Mesendoderm (in vitro differentiated cells): ENCODE measurements around the gene SH3RF1.

Experiments
- DNase-seq: peaks from one replicate; pipeline ENCODE4 v3.0.0; 2013
- H2AK5ac ChIP-seq: 2 replicates; pipeline ENCODE4 v1.6.1; 2013; ENCODE audit warnings: low read length, inconsistent platforms
- H2BK120ac ChIP-seq: 2 replicates; pipeline ENCODE4 v1.6.1; 2013; ENCODE audit warnings: low read depth, mild to moderate bottlenecking, low read length, moderate library complexity, mixed read lengths
- H2BK15ac ChIP-seq: replicated peaks from 2 replicates; pipeline ENCODE4 v1.6.1; 2013; ENCODE audit warnings: low read depth, mild to moderate bottlenecking, moderate library complexity
- H2BK5ac ChIP-seq: 2 replicates; pipeline ENCODE4 v1.6.1; 2013; ENCODE audit warnings: low read length, inconsistent platforms
- H3K18ac ChIP-seq: 2 replicates; pipeline ENCODE4 v1.6.1; 2013; ENCODE audit warnings: mild to moderate bottlenecking, low read length, mixed read lengths
- H3K23ac ChIP-seq: one replicate; pipeline ENCODE4 v1.6.1; 2013; ENCODE audit warnings: low read length
- H3K27ac ChIP-seq: 2 replicates; pipeline ENCODE4 v1.5.1; 2013; ENCODE audit warnings: low read depth, mild to moderate bottlenecking, inconsistent platforms, low read length, moderate library complexity
- H3K27me3 ChIP-seq: 2 replicates; pipeline ENCODE4 v1.6.1; 2013; ENCODE audit warnings: low read length, control low read depth, mild to moderate bottlenecking, inconsistent platforms; ENCODE audit not compliant: insufficient read depth, poor library complexity
- H3K36me3 ChIP-seq: 2 replicates; pipeline ENCODE4 v1.6.1; 2013; ENCODE audit warnings: low read length, inconsistent platforms; ENCODE audit not compliant: control insufficient read depth, insufficient read depth
- H3K4ac ChIP-seq: one replicate; pipeline ENCODE4 v1.6.1; 2013; ENCODE audit warnings: low read depth, mild to moderate bottlenecking, low read length, moderate library complexity
- H3K4me1 ChIP-seq: 2 replicates; pipeline ENCODE4 v1.6.1; 2013; ENCODE audit warnings: low read depth, low read length, inconsistent platforms; ENCODE audit not compliant: control insufficient read depth
- H3K4me2 ChIP-seq: 2 replicates; pipeline ENCODE4 v1.6.1; 2013; ENCODE audit warnings: low read length
- H3K4me3 ChIP-seq: 2 replicates; pipeline ENCODE4 v1.5.1; 2013; ENCODE audit warnings: mild to moderate bottlenecking, low read length
- H3K56ac ChIP-seq: one replicate; pipeline ENCODE4 v1.6.1; 2013; ENCODE audit warnings: low read length
- H3K79me1 ChIP-seq: 2 replicates; pipeline ENCODE4 v1.6.1; 2013; ENCODE audit warnings: low read length, inconsistent platforms
- H3K79me2 ChIP-seq: 2 replicates; pipeline ENCODE4 v1.6.1; 2013; ENCODE audit warnings: mild to moderate bottlenecking, low read length; ENCODE audit not compliant: control insufficient read depth, insufficient read depth
- H3K9ac ChIP-seq: 2 replicates; pipeline ENCODE4 v1.6.1; 2013; ENCODE audit warnings: low read length, inconsistent platforms
- H4K5ac ChIP-seq: one replicate; pipeline ENCODE4 v1.6.1; 2013; ENCODE audit warnings: low read length
- H4K8ac ChIP-seq: one replicate; pipeline ENCODE4 v1.6.1; 2013; ENCODE audit warnings: low read depth, mild to moderate bottlenecking, control low read depth, low read length, moderate library complexity
- WGBS: extraction: QIAGEN DNeasy Blood & Tissue Kit; methylation state at CpG from one replicate; pipeline ENCODE4 v1.1.7; 2013; ENCODE audit warnings: low lambda C conversion rate, missing lambda C conversion rate; ENCODE audit not compliant: insufficient coverage; ENCODE audit errors: extremely low coverage; 5-methylcytosine and 5-hydroxymethylcytosine counted together

The SH3RF1 gene

DNA sequence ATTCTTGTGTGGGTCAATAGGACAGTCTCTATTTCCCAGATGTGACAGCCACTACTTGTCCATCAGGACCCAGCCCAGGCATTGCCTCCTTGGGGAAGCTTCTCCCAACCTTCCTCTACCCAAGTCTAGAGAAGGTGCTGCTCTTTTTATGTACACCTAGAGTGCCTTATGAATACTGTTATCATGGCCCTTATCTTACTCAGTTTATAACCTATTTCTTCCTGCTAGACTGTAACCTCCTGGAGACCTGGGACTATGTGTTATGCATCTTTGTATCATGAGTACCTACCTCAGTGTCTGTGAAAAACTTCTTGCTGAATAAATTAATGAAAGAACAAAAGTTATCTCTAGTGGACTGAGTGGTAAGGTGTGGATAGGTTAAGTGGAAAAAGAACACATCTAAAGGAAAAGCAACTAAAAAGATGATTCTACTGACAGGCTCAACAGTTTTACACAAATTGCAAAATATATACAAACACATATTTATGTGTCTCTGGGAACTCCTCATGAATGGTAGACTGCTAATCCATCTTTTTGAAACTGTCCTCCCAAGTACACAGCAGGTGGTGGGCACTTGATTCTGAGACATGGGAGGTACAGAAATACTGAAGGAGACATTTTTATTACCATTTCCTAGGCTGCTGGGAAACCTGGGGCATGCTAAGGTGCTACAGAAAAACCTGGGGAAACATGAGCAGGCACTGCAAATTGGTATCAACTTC lies 106.6 kb downstream of the SH3RF1 start:
- H3K4me3 ChIP-seq: no peak overlapping the region
- H3K23ac ChIP-seq: no peak overlapping the region
- no peaks in the 10 kb centered on the region for H3K4me1 ChIP-seq
- H2BK5ac ChIP-seq: no peak overlapping the region
- no peak overlapping the region for H4K5ac ChIP-seq
- H3K4me2 ChIP-seq: no peak overlapping the region
- no peak for DNase-seq
- no peak overlapping the region for H3K27ac ChIP-seq
- H3K36me3 ChIP-seq: no peaks in the 10 kb centered on the region
- no peak overlapping the region for H2BK120ac ChIP-seq
- peaks cover 8% of the 10 kb centered on the region for H3K79me1 ChIP-seq
- no peak overlapping the region for H3K18ac ChIP-seq
- H4K8ac ChIP-seq: no peak overlapping the region
- H3K9ac ChIP-seq: no peak overlapping the region
- no peak overlapping the region for H3K56ac ChIP-seq
- no peaks in the 10 kb centered on the region for H3K27me3 ChIP-seq
- no peaks in the 10 kb centered on the region for H3K79me2 ChIP-seq
- no peak overlapping the region for H2BK15ac ChIP-seq
- H2AK5ac ChIP-seq: no peak overlapping the region
- no peak overlapping the region for H3K4ac ChIP-seq

DNA sequence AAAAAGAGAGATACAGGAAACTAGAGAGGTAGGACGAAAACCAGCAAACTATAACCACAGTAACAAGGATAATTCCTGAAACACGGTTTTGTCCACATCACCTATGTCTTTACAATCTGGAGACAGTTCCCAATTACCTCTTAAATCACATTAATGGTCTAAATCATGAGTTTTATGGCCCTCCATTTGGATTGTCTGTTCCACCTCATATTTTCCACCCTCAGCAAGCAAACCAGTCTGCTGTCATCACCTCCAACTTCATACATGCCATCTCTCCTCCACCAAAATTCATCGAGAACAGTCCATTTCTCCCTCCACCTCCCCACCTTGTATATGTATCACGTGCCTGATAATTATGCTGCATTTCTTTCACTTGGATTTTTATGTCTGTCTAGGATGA lies 107.3 kb downstream of the SH3RF1 start:
- Histone ChIP-seq H3K4me1 (no peaks in the 10 kb centered on the region), H3K56ac (no peak overlapping the region), H3K4me3 (no peak overlapping the region), H4K8ac (no peak overlapping the region), H3K9ac (no peak overlapping the region), H3K79me1 (peaks cover 8% of the 10 kb centered on the region), H3K4me2 (no peak overlapping the region), H3K4ac (no peak overlapping the region), H3K18ac (no peak overlapping the region), H3K79me2 (no peaks in the 10 kb centered on the region), H2BK5ac (no peak overlapping the region), H2AK5ac (no peak overlapping the region), H3K27ac (no peak overlapping the region), H3K36me3 (no peaks in the 10 kb centered on the region), H2BK120ac (no peak overlapping the region), H4K5ac (no peak overlapping the region), H3K27me3 (no peaks in the 10 kb centered on the region), H3K23ac (no peak overlapping the region), H2BK15ac (no peak overlapping the region)
- no CpG with 5 or more reads among the region's 4 CpGs for WGBS
- no peak for DNase-seq

DNA sequence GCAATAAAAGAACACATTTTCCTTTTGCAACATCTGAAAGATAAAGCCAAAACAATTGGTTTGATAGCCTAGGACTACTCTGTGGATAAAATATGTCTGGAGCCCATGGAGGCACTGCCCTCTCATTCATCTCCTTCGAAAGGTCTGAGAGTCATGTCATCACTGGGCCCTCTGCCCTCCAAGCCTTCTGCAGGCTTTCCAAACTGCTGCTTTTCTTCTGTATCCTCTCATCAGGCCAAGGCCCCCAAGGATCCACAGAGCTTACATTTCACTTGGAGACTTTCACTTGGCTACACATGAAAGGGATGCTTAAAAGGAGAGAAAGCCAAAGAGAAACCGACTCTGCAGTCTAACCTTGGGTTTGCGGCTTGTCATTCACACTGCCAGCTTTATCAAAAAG lies 109.9 kb downstream of the SH3RF1 start:
- DNase-seq: no peak

DNA sequence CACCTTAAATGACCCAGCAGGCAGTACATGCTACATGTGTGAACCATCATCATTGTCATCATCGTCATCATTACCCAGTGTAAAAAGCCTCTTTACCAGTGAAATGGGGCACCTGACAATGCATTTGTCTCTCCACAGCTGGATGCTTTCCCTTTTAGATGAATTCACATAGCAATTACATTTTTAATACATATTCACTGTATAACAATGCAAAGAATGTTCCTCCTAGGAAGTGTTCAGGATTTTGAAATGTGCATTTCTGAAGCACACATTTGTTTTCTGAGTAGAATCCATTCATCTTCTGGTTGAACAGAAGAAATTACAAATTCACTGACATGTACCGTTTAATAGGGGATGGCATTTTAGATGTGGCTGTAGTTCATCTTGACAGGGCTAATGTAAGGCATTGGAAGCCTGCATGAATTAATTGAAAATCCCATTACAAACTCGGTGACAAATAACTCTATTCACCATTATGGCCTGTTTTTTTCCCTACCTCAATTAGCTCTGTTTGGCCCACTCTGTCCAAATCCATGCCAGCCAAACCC lies 111.1 kb downstream of the SH3RF1 start:
- Histone ChIP-seq H3K4me2 (no peak overlapping the region), H2AK5ac (no peak overlapping the region), H4K5ac (no peak overlapping the region), H3K27ac (no peak overlapping the region), H2BK5ac (no peak overlapping the region), H3K56ac (no peak overlapping the region), H3K4me1 (no peaks in the 10 kb centered on the region), H4K8ac (no peak overlapping the region), H3K4me3 (no peak overlapping the region), H3K18ac (no peak overlapping the region), H3K27me3 (no peaks in the 10 kb centered on the region), H2BK120ac (no peak overlapping the region), H3K4ac (no peak overlapping the region), H3K36me3 (peaks cover 2% of the 10 kb centered on the region), H3K9ac (no peak overlapping the region), H3K23ac (no peak overlapping the region), H2BK15ac (no peak overlapping the region), H3K79me1 (peaks cover 12% of the 10 kb centered on the region), H3K79me2 (no peaks in the 10 kb centered on the region)
- DNase-seq: no peak
- no CpG with 5 or more reads among the region's 3 CpGs for WGBS

More for the DNA sequence above, 109.9 kb downstream of the SH3RF1 start:
- Histone ChIP-seq H3K27ac (no peak overlapping the region), H3K9ac (no peak overlapping the region), H2BK120ac (no peak overlapping the region), H3K4me2 (no peak overlapping the region), H2AK5ac (no peak overlapping the region), H3K4me3 (no peak overlapping the region), H2BK15ac (no peak overlapping the region), H3K18ac (no peak overlapping the region), H3K36me3 (peaks cover 2% of the 10 kb centered on the region), H3K79me1 (peaks cover 12% of the 10 kb centered on the region), H4K8ac (no peak overlapping the region), H3K23ac (no peak overlapping the region), H3K4me1 (no peaks in the 10 kb centered on the region), H2BK5ac (no peak overlapping the region), H4K5ac (no peak overlapping the region), H3K27me3 (no peaks in the 10 kb centered on the region), H3K4ac (no peak overlapping the region), H3K56ac (no peak overlapping the region), H3K79me2 (no peaks in the 10 kb centered on the region)
- WGBS: no CpG with 5 or more reads among the region's 3 CpGs

DNA sequence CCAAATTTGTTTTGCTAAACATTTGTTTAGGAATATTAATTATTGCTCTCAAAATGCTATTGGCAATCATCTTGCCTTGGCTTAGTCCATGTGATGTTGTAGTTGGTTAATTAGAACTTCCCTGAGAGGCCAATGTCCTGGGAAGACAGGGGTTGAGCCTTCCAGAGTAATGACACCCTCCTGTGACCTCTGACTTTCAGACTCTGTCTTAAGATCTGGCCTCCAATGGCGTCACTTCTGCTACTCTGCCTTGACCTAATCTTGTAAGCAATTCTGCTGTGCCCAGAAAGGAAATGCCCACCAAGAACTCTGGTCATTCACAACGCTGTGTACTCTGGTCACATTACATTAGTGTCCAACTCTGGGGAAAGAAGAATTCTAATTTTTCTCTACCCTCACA lies 111.9 kb downstream of the SH3RF1 start:
- DNase-seq: no peak
- no peak overlapping the region for H4K5ac ChIP-seq
- H2BK15ac ChIP-seq: no peak overlapping the region
- no peak overlapping the region for H4K8ac ChIP-seq
- no peaks in the 10 kb centered on the region for H3K27me3 ChIP-seq
- peaks cover 2% of the 10 kb centered on the region for H3K36me3 ChIP-seq
- H3K9ac ChIP-seq: no peak overlapping the region
- H2BK120ac ChIP-seq: no peak overlapping the region
- no peak overlapping the region for H3K18ac ChIP-seq
- H3K56ac ChIP-seq: no peak overlapping the region
- no peaks in the 10 kb centered on the region for H3K4me1 ChIP-seq
- H2AK5ac ChIP-seq: no peak overlapping the region
- H3K23ac ChIP-seq: no peak overlapping the region
- no peak overlapping the region for H3K4ac ChIP-seq
- no peak overlapping the region for H3K4me3 ChIP-seq
- H3K27ac ChIP-seq: no peak overlapping the region
- no CpG with 5 or more reads among the region's 2 CpGs for WGBS
- H3K4me2 ChIP-seq: no peak overlapping the region
- H3K79me2 ChIP-seq: no peaks in the 10 kb centered on the region
- peaks cover 9% of the 10 kb centered on the region for H3K79me1 ChIP-seq
- no peak overlapping the region for H2BK5ac ChIP-seq

DNA sequence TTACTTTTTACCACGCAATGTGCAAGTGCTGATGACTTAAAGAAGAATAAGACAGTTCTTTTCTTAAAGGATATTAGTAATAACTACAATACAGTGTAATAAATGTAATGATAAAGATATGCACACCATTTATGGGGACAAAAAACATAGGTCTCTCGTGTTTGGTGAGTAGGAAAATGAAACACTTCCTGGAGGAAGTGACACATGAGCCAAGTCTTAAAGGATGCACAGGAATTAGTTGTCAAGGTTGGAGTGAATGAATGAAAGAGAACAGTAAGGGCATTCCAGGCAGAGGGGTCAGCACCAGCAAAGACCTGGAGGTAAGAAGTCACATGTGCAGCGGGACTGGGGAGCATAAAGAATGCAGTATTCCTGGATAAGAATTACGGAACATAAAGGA lies 112.7 kb downstream of the SH3RF1 start:
- no peak overlapping the region for H4K5ac ChIP-seq
- H3K9ac ChIP-seq: no peak overlapping the region
- no peak overlapping the region for H3K27ac ChIP-seq
- no peaks in the 10 kb centered on the region for H3K27me3 ChIP-seq
- H2AK5ac ChIP-seq: no peak overlapping the region
- no CpG with 5 or more reads among the region's 4 CpGs for WGBS
- H2BK5ac ChIP-seq: no peak overlapping the region
- H3K4me1 ChIP-seq: no peaks in the 10 kb centered on the region
- H3K4me3 ChIP-seq: no peak overlapping the region
- no peak for DNase-seq
- H3K36me3 ChIP-seq: peaks cover 2% of the 10 kb centered on the region
- H3K79me1 ChIP-seq: peaks cover 7% of the 10 kb centered on the region
- H3K4me2 ChIP-seq: no peak overlapping the region
- H3K56ac ChIP-seq: no peak overlapping the region
- no peak overlapping the region for H2BK15ac ChIP-seq
- H3K4ac ChIP-seq: no peak overlapping the region
- no peak overlapping the region for H4K8ac ChIP-seq
- H3K79me2 ChIP-seq: no peaks in the 10 kb centered on the region
- H3K23ac ChIP-seq: no peak overlapping the region
- H3K18ac ChIP-seq: no peak overlapping the region
- H2BK120ac ChIP-seq: no peak overlapping the region
